ENCODE measurements around the gene SLC51B.
"Not testable (repeated sequence)": the region's sequence is repeated elsewhere in the genome, so short reads cannot be mapped to it uniquely, and the experiment has no call there.

SLC51B gene

DNA sequence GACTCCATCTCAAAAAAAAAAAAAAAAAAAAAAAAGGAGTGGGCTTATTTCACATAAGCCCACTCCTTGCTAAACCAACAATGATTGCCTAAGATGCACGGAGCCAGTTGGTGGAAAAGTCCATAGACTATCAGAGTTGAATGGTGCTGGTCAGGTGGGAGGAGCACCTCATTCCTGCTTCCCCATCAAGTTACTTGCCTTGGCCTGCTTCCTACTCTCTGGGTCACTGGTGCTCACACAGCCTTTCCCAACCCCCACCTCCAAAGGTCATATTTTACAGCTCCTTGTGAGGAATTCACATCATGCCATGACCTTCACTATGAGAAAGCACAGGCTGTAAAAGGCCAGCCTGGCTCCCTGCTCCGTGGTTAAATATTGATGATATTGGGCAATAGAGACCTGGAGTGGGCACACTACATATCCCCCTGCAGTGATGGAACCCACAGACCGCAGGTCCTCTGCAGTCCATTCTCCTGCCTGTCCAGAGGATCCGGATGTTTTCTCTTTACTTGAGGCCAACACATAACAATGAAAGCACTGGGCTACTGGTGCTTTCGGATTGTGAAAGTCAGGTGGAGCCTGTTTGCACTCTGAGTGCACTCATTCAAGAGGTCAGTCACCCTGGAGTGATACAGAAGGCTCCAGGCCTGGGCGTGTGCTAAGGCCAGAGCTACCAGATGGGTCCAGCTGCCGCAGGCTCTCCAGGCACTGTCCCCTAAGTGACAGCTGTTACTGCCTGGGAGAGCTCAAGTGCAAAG, at the start of gene SLC51B:
SLC51B (plus strand) TSS at position 664 of the 758 bp plus-strand sequence. CDS start 4,618 bp downstream, outside the sequence.
- no peak for DNase-seq

DNA sequence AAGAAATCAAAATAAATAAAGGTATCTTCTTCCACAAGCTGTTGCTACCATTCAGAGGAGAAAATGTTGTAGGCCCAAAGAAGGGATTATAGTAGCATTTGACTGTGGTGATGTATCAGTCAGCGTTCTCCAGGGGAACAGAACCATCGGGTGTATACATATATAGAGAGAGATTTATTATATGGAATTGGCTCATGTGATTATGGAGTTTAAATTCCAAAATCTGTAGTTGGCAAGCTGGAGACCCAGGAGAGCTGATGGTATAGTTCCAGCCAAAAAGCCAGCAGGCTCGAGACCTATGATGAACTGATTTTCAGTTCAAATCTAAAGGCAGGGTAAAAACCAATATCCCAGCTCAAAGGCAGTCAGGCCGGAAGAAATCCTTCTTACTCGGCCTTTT, 48.1 kb upstream of the SLC51B start:
- DNase-seq = no peak

DNA sequence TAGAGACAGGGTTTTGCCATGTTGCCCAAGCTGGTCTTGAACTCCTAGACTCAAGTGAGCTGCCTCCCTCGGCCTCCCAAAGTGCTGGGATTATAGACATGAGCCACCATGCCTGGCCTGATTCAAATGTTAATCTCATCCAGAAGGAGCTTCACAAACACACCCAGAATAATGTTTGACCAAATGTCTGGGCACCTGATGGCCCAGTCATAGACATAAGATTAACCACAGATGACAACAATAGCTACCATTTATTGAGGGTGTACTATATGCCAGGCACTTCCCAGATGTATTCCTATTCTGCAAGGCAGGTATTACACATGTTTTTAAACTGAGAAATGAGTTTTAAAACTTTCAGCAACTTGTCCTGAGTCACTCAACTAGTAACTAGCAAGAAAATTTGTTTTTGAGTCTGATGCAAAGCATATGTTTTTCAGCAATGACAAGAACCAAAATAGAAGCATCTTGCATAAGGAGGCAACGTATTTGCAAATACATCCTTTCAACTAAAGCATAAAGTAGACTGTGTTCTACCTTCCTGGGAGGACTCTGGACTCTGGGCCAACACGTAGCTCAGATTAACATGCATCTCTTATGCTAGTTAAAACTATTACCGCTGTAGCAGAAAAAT, 47.3 kb upstream of the SLC51B start:
- no peak for DNase-seq

DNA sequence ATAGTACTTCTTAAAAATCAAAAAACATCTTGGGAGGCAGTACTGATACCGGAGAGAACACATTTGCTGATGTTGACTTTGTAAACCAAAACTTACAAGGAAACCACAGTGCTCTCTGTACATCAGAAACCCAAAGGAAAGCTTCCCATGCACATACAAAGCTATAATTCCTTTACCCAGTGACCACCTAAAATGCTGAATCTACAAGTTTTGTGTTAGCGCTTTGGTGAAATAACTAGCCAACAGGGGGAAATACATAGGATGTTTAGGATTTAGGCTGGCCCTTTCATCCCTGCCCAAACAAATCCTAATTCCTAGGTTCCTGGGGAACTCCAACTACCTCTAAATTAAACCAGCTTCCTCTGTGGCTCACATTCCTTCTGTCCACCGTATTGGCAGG, 40.2 kb upstream of the SLC51B start:
- DNase-seq = no peak

DNA sequence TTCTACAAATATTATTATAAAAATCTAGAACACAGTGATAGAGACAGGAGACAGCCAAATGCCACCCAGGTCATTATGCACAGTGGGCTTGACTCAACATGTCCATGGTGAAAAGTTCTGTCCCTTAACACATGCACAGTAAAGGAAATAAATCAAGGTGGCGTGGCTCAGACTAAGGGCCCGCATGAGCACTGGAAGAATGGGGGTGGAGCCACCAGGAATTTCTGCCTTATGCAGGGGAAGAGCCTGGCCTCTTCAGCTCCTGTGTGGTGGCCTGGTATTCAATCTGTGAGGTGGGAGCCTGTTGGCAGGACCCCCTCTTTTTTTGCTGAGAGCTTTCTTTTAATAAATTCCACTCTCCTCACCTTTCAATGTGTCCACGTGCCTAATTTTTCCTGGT, 38.3 kb upstream of the SLC51B start:
- DNase-seq = no peak

DNA sequence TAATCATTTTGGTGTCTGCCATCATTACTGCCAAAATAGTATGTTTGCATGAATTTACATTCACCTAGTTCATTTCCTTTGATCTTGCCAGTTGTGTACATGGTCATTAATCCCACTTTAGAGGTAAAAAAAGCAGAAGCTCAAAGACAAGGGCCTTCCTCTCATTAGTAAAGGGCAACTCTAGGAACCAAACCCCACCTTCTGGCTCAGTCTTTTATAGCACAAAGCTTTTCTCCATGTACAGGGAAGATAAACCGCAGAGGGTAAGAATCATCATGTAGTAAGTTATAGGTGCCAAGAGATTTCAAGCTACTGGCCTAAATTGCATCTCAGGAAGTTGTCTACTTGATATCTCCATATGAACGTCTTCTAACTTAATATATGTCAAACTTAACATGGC, 36.2 kb upstream of the SLC51B start:
- DNase-seq = no peak

DNA sequence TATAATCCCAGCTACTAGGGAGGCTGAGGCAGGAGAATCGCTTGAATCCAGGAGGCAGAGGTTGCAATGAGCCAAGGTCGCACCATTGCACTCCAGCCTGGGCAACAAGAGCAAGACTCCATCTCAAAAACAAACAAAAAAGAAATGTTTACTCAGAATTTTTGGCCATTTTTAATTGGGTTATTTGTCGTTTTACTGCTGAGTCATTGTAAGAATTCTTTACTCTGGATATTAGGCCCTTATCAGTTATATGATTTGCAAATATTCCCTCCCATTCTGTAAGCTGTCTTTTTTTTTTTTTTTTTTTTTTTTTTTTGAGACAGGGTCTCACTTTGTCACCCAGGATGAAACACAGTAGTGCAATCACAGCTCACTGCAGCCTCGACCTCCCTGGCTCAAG, 34.0 kb upstream of the SLC51B start:
- not testable (repeated sequence) for DNase-seq

DNA sequence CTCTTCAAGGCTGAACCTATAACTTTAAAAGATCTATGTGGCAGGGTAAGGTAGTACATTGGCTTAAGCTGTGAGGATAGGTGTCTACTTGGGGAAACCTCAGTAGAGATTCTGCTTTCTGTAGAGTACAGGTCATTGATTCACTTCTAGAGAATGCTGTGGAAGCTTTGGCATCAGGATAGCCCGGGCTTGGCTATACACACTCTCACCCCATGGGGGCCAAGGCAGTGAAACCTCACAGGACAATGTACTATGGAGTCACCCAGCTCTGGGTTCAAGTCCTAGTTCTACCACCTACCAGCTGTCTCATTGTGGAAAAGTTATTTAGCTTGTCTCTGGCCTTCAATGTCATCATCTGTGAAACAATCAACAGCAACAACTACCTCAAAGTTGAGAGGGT, 24.8 kb upstream of the SLC51B start:
- no peak for DNase-seq

DNA sequence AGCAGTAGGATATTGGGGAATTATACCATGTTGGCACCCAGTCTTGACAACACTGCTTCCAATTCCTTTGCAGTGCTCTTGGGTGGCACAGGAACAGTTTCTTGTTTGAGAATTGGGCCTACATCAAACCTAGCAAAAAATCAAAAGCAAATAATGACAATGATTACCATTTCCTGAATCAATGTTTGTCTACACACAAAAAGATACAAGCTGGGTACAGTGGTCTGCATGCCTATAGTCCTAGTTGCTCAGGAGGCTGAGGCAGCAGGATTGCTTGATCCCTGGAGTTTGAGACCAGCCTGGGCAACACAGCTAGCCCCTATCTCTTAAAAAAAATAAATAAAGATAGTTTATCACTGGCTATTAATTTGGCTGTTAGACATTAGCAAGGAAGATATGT, 23.7 kb upstream of the SLC51B start:
- DNase-seq = no peak

DNA sequence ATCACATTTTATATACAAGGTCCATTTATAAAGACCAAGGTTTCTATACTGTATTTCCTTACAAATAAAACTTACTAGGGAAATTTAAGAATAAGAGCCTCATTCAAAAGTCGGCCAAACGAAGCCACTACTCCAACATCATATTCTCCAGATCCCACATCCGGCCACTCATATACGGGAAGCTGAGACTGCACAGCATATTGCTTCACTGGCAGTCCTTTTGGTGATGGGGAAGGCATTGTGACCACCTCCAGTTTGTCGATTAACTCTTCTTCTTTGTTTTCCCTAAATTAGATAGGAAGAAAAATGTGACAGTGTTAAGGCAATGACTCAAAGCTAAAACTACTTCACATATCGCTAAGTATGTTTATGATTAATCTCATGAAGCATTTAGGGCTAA, 18.4 kb upstream of the SLC51B start:
- no peak for DNase-seq

DNA sequence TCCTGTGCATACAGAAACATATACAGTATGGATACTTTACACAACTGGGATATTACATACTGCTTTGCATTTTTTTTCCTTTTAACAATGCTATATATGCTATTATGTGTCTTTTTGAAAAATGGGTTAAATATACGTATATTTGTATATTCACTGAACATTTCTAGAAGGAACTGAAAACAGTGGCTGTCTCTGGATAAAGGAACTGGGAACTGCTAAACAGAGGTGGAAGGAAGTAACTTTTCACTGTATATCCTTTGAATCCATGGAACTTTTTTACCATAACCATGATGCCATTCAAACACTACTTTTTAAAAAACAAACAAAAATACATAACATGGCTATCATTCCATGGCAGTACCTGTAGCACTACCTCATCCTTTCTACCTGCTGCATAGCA, 17.6 kb upstream of the SLC51B start:
- DNase-seq = no peak

DNA sequence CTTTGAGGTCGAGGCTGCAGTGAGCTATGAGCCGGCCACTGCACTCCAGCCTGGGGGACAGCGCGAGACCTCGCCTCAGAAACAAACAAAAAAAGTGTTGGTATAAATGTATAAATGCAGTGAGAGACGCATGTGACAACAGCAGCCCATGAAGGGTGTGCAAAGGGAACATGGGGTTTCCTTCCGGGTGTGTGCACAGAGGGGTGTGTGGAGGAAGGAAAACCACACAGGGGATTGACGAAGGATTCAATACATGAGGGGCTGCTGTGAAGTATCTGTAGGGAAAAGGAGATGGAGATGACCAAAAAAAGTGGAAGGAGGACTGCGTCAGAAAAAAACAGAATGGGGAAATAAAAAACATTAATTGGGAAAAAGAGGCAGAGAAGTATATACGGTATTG, 16.8 kb upstream of the SLC51B start:
- DNase-seq = no peak

DNA sequence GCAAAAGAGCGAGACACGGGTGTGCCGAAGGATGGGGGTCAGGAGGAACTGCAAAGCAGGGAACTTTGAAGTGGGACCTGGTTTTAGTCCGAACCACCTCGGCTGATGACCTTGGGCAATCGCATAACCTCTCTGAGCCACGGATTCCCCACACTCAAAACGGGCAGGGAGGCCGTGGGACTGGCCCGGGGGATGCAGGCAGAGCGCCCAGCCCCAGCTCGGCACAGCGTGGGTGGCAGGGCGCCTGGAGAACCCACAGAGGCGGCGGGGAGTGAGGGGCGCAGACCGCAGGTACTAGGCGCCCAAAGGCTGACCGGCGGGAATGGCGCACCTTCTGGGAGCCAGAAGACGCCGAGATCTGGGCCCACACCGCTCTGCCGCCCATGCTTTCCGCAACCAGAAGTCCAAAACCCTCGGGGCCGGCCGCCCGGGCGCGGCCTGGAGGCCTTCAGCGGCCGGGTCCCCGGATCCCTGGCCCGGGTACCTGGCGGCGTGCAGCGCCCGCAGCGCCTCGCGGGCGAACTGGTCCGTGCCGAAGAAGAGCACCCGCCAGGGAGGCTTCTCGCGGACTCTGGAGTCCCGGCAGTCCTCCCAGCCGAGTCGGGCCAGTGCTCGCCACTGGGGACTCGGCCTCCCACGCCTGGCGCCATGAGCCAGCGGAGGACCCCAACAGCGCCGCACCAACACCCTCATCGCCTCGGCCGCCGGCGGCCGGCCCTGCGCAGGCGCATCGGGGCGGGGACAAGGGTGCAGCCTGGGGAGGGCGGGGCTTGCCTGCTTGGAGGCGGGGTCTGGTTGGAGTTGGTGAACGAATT, 16.1 kb upstream of the SLC51B start, which contains the start of gene MTFMT:
MTFMT (minus strand) TSS at position 719 of the 815 bp plus-strand sequence; CDS start at position 693, 26 bp downstream.
- DNase-seq = peak; percentile 91

DNA sequence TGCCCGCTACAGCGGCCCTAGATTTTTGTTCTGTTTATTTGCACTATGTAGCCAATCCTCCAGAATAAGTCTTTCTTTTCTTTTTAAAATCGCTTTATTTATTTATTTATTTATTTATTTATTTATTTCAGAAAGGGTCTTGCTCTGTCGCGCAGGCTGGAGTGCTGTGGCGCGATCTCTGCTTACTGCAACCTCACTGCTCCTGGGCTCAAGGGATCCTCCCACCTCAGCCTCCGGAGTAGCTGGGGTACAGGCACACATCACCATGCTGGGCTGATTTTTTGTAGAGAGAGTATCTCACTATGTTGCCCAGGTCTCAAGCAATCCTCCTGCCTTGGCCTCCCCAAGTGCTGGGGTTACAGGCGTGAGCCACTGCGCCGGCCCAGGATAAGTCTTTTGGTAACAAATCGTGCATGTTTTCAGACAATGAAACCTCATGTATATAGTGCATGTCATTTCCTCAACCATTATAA, 15.4 kb upstream of the SLC51B start:
- no peak for DNase-seq

DNA sequence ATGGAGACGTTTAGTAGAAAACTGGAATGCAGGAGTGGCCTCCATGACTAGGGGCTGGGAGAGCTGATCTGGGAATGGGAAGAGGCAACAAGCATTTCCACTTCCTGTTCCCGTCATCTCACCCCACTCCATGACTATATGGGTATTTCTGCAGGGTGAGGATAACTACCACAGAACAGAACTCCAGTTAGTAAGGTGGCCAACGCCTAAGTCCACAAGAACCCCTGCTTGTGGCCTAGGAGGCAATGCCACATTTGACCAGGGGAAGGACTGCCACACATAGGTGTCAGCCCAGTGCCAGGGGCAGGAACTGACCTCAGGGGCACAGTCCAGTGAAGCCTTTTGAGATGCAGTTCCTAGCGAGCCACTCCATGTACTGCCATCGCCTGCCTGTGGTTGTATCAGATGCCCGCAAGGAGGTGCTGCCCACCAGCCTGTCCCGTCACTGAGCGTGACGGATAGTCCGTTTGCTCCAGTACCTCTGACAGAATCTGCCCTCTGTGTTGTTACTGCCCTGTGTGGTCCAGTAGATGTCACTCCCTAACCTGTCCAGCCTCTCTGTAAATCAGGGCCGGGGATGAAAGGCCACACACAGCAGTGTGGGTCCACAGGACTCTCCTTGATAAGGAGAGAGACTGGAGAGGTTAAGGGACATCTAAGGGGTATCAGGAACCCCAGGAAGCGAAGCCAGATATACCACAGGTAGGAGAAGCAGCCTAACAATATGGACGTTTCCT, 12.2 kb upstream of the SLC51B start:
- peak; percentile 45 for DNase-seq

DNA sequence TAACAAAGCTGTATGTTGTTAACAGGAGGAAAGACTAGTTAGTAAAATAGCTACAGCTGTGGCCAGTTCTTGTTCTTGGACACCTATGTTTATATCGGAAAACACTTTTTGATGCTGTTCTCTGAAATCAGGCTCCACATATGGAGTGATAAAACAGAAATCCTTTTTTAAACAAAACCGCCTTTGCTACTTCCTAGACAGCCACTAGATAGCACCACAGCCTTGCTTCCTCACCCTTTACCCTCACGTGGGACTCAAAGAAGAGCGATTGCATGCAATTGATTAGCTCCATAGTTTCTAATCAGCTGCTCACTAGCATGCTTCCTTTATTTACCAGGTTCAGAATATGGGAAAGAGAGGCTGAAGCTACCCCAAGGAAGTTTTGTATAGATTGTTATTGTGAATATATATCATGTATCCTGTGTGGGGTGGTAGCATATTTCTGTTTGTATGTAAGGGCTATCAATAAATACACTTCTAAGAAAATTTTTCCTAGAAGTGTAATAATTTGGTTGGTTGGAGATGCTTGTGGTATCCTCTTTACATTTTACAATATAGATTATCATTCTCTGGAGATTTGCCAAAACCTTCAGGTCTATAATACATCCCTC, 11.4 kb upstream of the SLC51B start:
- no peak for DNase-seq

DNA sequence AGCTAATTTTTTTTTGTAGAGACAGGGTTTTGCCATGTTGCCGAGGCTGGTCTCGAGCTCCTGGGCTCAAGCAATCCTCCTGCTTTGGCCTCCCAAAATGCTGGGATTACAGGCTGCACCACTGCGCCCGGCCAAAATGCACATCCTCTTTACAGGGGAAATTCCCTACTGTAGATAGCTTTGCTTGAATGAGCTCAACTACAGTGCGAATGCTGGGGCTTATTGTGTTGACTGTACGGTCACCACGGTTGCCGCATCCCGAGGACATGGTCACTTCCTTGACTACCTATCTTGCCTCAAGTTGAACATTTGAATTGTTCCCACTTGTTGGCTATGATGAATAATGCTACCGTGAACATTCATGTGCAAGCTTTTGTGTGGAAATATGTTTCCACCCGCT, 10.5 kb upstream of the SLC51B start:
- no peak for DNase-seq

DNA sequence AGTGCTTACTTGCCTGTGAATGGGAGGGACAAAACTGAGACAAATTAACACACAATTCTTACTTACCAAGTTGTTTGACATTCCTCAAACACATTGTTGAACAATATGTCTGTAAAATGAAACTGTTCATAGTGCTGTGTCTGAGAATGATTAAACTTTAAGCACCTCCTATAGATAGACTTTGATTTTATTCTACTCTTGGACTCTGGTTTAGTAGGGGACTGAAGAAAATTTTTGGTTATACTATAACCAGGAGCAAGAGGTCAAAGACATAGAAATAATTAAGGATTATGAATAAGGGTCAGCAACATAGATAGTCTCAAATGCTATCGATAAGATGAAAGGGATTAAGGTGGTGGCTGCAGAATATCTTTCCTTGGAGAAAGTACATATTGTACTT, 7.9 kb upstream of the SLC51B start:
- no peak for DNase-seq

DNA sequence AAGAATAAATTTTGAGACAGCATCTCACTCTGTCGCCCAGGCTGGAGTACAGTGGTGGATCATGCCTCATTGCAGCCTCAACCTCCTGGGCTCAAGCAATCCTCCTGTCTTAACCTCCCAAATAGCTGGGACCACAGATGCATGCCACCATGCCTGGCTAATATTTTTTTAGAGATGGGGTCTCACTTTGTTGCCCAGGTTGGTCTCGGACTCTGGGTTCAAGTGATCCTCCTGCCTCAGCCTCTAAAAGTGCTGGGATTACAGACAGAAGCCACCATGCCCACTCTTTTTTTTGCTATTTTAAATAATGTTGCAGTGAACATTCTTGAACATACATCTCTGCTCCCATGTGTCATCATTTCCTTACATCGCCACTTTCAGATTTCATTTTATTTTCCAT, 6.8 kb upstream of the SLC51B start:
- no peak for DNase-seq

DNA sequence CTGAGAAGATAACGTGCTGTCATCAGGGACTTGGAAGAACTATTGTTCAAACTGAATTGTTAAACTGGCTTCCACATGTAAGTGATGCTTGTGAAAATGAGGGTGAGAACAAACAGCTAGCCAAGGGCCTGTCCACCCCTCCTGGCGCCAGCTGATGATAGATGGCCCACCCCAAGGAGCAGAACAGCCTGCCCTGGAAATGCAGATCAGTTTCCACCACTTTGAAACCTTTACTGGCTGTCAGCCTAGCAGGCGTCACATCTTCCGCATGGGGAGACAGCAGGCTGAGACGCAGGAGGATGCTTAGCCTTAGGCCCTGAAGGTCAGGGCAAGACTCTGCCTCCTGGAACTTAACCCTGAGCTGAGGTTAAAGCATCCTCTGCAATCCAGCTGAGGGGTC, 6.4 kb upstream of the SLC51B start:
- no peak for DNase-seq

DNA sequence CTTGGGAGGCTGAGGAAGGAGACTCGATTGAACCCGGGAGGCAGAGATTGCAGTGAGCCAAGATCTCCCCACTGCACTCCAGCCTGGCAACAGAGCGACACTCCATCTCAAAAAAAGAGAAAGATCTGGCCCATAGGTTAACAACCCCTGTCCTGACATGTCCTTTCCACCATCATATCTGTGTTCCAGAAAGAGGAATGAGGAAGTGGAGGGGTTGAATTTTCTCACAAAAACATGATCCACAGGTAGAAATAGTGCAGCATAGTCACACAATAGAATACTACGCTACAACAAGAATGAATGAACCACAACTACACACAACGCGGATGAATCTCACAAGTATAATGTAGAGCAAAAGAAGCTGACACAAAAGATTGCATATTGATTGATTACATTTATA, 4.7 kb upstream of the SLC51B start:
- no peak for DNase-seq

DNA sequence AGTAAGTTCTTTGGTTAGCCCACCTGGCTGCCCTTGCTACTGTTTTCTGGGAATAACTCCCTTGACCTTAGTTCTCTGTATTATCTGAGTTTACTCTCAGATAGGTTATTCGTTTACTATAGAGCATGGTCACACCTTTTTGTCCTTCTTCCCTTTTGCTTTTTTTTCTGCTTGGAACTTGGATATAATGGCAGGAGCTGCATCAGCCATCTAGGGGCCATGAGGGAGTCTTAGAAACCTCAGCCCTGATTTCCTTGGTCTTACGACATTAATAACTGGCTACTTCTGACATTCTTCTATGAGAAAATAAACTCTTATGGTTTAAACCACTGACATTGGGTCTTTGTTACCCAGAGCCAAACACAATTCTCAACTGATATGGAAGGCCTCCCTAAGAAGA, 3.4 kb upstream of the SLC51B start:
- no peak for DNase-seq

Data from left hindlimb (tissue), 1 donor.